GM19035 (cell line): ENCODE results near the gene PTGR1.
"Not testable (repeated sequence)": the region's sequence is repeated elsewhere in the genome, so short reads cannot be mapped to it uniquely, and the experiment has no call there.

Experiments used
- ATAC-seq: cut with Tn5 transposase; IDR thresholded peaks from one replicate; pipeline ENCODE4 v1.9.1; 2021; ENCODE audit not compliant: unreplicated experiment

Gene PTGR1

DNA sequence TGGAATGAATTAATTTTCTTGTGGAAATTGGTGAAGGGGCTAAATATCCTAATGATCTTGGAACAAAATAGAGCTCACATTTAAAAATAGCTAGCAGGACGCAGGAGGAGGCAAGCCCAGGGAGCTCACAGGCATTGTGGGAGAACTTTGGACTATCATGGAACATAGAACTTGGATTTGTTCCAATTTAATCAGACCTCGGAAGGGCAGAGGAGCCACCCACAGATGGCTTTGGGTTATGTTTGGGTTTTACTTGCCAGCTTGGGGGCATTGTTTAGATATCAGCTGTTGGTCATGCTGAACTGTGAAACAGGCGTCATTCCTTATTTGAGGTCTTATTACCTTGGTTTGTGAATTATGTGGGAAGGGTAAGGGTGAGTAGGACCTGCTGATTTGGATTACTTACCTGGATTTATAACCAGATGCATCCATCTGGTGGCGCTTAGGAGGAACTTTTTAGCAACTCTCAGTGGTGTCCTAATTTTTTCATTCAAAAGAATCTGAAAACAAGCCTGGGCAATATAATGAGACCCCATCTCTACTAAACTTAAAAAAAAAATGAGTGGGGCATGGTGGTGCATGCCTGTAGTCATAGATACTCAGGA lies 14.1 kb upstream of the PTGR1 start:
- no peak for ATAC-seq

DNA sequence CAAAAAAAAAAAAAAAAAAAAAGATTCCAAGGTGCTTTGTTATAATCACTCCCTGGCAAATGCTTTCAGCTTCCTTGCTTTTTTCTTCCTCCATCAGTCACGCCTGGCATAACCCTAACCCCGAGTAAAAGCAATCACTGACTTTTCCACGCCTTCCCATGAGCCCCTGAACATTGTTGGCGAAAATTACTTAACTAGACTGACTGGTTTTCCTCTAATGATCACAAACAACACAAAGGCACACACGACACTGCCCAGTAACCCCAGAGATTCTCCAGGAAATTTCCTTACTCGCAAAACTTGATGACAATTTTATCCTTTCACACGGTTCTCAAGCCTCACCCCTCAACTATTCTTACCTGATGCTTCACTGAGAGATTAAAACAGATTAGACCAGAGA lies 11.4 kb upstream of the PTGR1 start:
- ATAC-seq: no peak

DNA sequence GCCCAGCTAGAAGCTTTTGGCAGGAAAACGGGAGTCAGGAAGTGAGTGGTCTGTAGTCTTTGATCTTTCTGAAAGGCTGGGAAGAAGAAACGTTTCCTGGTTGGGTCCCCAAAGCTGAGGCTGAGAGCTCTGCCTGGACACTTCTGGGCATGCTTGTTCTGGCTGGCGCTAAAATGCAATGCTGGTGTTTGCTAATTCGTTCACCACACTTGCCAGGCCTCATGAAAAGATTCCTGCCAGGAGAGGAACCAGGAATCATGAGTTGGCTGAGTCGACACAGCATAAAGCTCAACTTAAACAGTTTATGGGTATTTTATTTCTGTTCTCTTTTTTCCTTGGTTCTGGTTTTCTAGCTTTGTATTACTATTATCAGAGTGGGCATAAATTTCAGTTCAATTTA lies 10.7 kb upstream of the PTGR1 start:
- no peak for ATAC-seq

DNA sequence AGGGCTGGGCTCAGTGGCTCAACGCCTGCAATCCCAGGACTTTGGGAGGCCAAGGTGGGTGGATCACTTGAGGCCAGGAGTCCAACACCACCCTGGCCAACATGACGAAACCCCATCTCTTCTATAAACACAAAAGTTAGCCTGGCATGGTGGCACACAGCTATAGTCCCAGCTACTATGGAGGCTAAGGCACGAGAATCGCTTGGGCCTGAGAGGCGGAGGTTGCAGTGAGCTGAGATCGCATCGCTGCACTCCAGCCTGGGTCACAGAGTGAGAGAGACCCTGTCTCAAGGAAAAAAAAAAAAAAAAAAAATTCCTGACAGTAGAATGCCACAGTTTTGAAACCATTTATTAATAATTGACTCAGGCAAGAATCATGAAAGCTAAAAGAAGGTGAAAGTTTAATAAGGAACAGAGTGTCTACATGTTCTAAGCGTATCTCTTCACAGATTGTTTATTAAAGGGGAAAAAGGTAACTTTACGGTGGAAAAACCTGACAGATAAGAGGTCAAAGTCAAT lies 5.7 kb upstream of the PTGR1 start:
- no peak for ATAC-seq

DNA sequence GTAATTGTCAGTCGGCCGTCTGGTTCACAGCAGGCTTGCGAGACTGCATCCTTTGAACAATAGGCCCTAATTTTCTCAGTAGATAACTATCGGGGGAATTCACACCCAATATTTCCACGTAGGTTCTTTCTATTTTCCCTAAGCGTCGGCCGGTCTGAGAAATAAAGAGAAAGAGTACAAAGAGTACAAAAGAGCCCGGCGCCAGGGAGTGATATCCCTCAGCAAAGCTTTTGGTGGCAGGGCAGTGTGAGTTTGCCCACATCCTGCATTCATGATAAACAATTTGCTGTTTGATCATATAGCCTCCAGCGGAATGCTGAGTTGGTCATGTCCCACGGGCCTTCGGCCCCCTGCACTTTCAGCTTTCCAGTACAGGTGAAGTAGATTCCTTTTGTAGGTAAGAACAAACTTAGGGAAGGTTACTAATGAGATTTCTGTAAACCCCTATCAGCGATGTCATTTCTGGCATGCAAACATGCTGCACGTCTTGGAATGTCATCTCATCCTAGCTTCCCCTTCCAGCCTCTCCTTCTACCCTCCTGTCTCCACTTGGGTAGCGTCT lies 4.7 kb upstream of the PTGR1 start:
- ATAC-seq: no peak

DNA sequence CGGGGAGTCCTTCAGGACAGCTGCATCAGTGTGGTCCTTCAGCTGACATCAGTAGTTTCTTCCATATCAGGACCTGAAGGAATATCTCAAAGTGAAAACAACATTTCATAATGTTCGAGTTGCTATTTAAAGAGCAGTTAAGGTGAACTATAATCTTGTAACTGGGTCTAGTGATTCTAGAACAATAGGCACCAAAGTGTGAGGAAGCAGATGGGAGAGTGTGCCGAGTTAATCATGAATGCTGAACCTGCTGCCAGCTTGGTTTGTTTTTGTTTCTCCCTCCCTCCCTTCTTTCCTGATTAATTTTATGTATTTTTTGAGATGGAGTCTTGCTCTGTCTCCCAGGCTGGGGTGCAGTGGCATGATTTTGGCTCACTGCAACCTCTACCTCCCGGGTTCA lies 3.6 kb upstream of the PTGR1 start:
- ATAC-seq: no peak

DNA sequence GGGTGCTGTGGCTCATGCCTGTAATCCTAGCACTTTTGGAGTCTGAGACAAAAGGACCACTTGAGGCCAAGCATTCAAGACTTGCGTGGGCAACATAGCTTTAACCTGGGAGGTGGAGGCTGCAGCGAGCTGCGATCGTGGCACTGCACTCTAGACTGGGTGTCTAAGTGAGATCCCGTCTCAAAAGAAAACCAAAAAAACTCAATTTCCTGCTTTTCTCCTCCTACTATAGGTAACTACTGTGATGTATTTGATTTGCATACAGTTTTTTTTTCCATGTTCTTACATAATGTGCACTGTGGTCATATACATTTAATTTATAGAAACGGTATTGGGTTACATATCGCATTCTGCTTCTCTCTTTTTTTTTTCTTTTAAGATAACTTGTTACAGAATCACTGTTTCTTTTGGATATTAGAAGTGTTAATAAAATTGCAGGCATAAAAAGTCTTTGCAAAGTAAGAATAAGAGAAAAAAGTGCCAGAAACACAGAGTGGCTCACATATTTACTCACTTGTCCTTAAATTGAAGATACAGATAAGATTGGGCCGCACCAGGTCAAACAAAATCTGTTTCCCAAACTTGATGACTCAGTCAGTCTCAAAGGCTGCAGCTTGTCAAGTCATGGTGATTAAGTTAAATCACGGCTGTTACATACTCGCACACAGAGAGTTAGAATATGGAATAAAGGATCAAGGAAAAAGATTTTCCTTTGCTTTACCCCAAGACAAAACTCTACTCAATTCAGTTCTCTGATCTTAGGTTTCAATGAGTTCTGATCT lies 2.0 kb upstream of the PTGR1 start:
- ATAC-seq: no peak

DNA sequence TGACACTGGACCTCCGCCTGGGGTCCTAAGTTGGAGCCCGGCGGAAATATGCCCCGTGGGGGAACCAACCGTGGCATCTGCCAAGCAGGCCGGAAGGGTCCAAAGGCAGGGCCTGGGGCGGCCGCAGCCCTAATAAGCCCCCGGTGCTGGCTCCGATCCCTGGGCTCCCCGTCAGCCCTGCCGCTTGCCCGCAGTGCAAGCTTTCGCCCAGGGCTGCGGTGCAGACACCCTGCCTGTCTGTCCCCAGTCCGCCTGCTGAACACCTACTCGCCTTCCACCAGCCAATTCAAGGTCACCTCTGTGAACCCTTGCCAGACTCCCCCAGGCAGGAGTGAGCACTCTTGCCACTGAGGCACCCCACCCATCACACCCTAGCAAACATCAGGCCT lies 502 bp upstream of the PTGR1 start:
- no peak for ATAC-seq

DNA sequence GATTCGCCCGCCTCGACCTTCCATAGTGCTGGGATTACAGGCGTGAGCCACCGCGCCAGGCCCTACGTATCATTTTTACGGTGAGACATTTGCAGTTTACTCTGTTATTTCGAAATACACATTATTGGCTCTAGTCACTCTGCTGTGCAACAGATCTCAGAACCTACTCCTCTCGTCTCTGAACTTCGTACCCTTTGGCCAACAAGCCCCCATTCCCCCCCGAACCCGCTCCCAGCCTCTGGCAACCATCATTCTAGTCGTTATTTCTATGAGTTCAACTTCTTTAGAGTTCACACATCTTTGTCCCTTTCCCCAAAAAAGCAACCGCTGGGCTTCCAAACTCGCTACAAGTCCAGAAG lies 735 bp downstream of the PTGR1 start:
- ATAC-seq: peak; percentile 8

DNA sequence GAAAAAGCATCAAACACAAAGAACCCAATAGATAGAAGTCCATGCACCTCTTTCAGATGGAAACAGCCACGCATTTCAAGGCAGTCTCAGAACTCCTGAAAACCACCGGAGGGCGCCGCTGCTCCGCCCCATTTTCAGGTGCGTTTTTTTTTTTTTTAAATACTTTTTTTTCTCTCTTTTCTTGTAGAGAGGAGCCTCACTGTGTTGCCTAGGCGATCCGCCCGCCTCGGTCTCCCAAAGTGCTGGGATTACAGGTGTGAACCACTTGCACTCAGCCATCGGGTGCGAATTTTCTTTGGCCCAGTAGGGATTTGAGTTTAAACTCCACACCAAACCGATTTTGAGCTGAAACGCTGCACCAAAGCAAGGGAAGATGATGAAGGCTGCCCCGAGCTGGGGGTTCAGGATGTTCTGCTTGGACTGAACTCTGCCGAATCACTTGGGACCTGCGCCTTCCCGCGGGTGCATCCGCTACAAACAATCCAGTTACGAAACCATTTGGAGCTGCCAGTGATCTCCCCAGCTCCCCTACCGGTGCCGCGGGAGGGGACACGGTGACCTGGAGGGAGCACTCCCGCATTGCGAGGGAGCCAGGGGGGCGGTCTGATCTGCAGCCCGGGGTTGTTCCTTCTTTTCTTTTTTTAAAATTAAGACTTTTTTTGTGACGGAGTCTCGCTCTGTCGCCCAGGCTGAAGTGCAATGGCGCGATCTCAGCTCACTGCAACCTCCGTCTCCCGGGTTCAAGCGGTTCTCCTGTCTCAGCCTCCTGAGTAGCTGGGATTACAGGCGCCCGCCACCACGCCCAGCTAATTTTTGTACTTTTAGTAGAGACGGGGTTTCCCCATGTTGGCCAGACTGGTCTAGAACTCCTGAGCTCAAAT lies 1.4 kb downstream of the PTGR1 start:
- peak; percentile 69 for ATAC-seq

DNA sequence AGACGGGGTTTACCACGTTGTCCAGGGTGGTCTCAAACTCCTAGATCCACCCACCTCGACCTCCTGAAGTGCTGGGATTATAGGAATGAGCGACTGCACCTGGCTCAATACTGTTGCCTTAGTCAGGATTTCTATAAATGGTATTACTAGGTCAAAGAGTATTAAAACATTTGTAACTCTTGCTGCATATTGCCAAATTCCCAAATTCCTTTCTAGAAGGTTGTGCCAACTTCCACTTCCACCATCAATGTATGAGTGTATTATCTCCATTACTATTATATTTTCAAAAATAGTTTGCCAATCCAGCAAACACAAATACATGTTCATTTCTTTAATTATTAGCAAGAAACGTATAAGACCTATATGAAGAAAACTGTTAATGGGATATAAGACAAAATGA lies 10.6 kb downstream of the PTGR1 start:
- ATAC-seq: no peak

DNA sequence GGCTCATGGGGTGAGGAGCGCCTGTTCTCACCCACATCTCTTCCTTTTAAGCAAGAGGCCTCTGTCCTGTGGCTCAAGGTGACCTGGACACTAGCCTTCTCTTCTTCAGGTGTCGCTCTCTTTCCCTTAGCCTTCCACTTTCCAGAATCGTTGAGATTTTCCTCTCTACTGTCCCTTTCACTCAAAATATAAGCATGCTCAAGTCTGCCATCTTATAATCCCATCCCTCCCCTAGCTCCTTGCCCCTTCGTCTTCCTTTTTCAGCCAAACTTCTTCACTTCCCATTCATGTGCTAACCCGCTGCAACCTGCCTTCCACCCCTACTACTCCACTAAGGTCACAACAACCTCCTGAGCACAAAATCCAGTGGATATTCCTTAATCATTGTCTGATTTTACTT lies 13.1 kb downstream of the PTGR1 start:
- no peak for ATAC-seq

DNA sequence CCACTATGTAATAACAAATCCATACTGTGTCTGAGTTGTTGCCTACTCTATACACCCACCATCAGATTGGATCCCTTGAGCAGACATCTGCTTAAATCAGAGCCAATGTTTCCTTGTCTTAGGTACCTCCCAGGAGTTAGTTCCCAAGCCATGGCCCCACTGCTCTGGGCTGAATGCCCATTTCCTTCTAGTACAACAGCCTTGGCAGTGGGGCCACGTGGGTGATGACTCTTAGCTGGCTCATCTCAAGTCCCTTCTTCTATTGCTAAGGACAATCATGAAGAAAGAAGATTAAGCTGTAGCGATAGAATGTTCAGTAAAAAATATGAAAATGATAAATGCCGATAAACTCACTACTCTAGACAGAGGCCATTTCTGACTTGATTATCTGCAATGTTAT lies 16.6 kb downstream of the PTGR1 start:
- no peak for ATAC-seq

DNA sequence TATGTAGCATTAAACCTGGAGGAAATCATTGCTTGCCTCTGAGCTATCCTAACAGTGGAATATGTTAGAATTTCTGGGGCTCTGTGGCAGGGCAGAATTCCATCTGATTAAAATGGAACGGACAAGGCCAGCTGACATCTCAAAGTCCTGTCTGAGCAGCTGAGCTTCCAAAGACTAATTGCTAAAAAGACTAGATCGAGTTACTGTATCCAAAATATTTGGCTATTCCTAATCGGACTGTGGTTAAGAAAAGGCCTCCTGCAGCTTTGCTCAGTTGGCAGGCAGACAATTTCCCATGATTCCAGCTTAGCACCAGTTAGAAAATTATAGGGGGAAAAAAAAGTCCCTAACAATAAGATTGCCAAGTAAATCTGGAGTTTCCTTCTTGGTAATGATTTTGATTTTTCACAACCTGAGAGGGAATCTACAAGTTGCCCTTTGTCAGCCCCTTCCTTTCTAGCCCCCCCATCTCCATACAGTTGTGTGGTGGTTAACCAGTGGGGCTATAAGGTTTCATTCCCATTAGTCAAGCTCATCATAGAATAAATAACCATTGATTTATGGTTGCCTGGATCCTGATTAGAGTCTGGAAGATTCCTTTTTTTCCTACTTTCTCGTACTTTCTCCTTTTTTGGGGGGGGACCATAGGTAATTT lies 26.4 kb downstream of the PTGR1 start:
- ATAC-seq: no peak

DNA sequence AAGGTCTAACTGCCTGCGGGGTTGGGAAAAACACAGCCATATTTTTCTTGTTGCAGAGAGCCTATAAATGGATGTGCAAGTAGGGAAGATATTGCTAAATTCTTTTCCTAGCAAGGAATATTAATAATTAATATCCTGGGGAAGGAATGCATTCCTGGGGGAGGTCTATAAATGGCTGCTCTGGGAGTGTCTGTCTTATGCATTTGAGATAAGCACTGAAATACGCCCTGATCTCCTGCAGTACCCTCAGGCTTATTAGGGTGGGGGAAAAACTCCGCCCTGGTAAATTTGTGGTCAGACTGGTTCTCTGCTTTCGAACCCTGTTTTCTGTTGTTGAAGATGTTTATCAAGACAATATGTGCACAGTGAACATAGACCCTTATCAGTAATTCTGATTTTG lies 31.3 kb downstream of the PTGR1 start:
- not testable (repeated sequence) for ATAC-seq

DNA sequence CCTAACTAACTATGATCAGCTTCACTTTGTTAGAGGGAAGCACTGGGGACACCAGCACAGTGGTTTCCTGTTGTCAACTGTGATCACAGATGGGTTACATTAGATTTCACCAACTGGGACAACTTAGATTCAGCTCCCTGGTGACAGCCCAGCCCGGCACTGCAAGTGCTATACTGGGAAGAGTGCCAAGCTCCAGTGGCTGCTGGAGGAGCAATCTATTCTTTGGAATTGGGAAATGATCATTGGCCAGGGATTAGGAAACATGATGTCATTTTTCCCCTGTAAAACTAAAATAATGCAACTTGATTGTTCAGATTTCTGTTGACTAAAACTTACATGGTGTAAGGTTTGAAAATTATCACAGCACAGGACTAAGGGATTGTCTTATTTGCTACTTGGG lies 33.2 kb downstream of the PTGR1 start:
- no peak for ATAC-seq

DNA sequence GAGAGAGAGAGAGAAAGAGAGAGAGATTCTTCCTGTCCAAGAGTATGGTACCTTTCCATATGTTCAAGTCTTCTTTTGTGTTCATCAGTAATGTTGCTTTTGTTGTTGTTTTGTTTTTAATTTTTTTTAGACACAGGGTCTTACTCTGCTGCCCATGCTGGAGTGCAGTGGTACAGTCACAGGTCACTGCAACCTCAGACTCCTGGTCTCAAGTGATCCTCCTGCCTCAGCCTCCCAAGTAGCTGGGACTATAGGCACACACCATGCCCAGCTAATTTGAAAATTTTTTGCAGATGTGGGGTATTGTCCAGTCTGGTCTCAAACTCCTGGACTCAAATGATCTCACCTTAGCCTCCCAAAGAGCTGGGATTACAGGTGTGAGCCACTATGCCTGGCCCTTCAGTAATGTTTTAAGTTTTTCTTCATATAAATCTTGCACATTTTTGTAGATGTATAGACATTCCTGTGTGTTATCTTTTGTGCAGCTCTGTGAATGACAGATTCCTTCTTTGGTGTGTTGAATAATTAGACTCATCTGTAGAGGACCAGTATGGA lies 38.2 kb downstream of the PTGR1 start:
- no peak for ATAC-seq

DNA sequence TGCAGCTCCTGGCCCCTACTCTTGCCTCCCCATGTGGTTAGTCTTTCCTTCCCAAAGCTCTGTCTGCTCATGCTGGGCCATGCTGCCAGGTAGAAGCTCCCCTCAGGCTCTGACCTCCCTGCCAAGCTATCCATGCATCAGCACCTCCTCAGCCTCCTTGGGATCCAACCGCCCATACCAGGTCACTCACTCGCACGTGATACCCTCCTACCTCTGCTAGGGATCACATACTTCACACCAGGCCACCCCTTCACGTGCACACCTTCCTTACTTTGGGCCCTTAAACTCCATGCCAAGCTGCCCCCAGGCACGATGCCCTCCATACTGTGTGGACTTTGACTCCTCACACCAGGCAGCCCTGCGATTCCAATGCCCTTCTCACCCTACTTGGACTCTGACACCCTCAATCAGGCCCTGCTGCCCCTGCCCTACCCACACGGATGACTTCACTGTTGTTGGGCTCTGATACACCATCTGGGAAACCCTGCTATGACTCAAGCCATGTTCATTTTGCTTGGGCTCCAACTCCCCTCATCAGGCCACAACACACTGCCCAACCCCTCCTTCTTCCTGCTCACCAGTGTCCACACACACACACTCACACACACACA lies 40.3 kb downstream of the PTGR1 start:
- no peak for ATAC-seq

DNA sequence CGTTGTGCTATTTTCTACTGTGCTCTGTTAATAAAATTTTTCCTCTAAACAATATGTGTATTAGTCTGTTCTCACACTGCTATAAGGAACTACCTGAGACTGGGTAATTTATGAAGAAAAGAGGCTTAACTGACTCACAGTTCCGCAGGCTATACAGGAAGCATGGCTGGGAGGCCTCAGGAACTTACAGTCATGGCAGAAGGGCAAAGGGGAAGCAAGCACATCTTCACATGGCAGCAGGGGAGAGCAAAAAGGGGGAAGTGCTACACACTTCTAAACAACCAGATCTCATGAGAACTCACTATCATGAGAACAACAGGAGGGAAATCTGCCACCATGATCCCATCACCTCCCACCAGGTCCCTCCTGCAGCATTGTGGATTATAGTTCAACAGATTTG lies 44.0 kb downstream of the PTGR1 start:
- not testable (repeated sequence) for ATAC-seq

DNA sequence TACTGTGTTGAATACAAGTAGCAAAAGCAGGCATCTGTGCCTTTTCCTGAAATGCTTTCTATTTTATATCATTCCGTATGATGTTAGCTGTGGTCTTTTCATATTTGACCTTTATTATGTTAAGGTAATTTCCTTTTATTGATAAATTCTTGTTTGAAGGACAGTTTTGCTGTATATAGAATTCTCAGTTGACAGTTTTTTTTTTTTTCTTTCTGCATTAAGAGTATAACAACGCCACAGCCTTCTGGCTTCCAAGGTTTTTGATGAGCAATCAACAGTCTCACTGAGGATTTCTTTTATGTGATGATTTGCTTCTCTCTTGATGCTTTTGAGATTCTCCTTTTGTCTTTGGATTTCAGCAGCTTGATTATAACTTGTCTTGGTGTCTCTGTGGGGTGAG lies 50.8 kb downstream of the PTGR1 start:
- no peak for ATAC-seq
